Lower leg skin (tissue), 3 donors: Measurements from ENCODE around the gene NDC80.

Source experiments
- CTCF ChIP-seq, 3 donors: fragments of 450-650 bp; IDR thresholded peaks; one replicate each; pipeline ENCODE4 v1.5.1; 2016; ENCODE audit warnings: antibody characterized with exemption in 3 of 3, mild to moderate bottlenecking in 3 of 3, moderate library complexity in 2 of 3
- POLR2A ChIP-seq, 2 donors: fragments of 450-650 bp; IDR thresholded peaks; one replicate each; pipeline ENCODE4 v1.6.1; 2016 to 2017; ENCODE audit warnings: antibody characterized with exemption in 2 of 2, mild to moderate bottlenecking in 1 of 2, moderate library complexity in 1 of 2

GRCh38 chr18:2559249-2559648 lies 12.1 kb upstream of the NDC80 start:
- TF ChIP-seq CTCF (IDR thresholded peaks at IDR 0.05) (no peak), POLR2A (IDR thresholded peaks at IDR 0.05) (no peak)
